NCI-H510A treated with DMSO at 0.1 percent for 48 hours (cell line): ENCODE data around the gene SLC22A1.
"Not testable (repeated sequence)": the region's sequence is repeated elsewhere in the genome, so short reads cannot be mapped to it uniquely, and the experiment has no call there.

Experiments
- DNase-seq: peaks from one replicate; lab custom pipeline; 2025; lab: John Stamatoyannopoulos, UW

Gene SLC22A1

DNA sequence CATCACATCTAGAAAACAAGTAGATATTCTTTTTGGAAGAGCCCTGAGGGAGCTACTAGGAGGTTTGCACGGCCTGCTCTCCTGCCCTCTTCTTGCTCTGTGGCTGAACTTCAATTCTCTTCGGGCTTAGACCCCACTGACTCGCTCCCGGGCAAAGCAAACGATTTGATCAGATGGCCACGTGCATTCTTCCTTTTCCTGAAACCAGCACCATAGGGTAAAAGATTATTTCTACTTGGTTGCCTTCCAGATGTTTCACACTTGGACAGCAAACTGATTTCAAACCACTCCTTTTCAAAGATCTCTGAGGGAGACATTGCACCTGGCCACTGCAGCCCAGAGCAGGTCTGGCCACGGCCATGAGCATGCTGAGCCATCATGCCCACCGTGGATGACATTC is at the start of gene SLC22A1:
TSS of gene SLC22A1 (plus strand) at position 258 of the 400 bp plus-strand sequence. CDS start at position 379, 121 bp downstream.
- DNase-seq, result no peak

DNA sequence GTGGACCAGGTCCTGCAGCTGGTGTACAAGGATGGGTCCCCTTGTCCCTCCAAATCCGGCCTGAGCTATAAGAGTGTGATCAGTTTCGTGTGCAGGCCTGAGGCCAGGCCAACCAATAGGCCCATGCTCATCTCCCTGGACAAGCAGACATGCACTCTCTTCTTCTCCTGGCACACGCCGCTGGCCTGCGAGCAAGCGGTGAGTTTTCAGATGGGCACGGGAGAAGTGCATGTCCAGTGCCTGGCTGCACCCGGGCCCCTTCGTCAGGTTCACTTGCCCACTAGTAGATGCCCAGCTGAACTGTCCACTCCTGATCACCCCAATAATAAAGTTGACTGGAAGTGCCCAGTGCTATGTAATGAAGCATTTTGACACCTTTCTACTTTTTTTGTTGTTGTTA is 48.3 kb upstream of the SLC22A1 start:
- DNase-seq, result no peak

GRCh38 chr6:160076009-160076408 is 45.6 kb upstream of the SLC22A1 start:
- DNase-seq, result no peak

DNA sequence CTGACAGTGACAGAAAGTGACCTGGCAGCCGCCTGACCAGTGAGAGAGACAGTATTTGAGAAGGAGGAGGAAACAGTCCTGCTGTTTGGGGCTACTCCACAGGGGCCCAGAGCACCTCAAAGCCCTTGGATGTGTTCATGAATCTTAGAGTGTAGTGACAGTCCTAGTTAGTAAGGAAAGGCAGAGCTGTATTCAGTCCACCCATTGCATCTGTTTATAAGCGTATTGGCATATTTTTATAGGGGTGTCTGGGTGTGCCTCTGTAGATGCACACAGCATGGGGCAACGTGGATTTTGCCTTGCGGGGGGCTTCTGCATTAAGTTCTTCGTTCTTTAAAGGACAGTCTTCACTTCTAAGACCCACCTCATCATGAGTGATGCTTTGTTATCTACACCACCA is 44.6 kb upstream of the SLC22A1 start:
- no peak for DNase-seq

DNA sequence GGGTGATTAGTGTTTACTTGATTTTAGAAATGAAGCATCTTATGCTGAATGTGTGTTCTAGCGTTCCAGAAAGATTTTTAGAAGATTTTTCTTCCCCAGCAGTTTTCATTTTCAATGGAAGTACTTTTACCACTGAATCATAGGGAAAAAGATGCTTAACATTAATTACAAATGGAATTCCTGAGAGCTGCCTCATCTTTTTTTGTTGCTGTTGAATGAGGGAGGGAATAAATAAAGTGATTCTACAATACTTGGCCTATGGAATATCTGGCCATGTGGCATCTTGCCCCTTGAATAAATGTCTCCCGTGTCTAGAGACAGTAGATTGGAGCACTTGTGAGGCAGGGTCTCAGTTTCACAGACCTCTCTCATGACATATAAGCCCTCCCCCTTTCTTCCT is 44.1 kb upstream of the SLC22A1 start:
- DNase-seq, result no peak

DNA sequence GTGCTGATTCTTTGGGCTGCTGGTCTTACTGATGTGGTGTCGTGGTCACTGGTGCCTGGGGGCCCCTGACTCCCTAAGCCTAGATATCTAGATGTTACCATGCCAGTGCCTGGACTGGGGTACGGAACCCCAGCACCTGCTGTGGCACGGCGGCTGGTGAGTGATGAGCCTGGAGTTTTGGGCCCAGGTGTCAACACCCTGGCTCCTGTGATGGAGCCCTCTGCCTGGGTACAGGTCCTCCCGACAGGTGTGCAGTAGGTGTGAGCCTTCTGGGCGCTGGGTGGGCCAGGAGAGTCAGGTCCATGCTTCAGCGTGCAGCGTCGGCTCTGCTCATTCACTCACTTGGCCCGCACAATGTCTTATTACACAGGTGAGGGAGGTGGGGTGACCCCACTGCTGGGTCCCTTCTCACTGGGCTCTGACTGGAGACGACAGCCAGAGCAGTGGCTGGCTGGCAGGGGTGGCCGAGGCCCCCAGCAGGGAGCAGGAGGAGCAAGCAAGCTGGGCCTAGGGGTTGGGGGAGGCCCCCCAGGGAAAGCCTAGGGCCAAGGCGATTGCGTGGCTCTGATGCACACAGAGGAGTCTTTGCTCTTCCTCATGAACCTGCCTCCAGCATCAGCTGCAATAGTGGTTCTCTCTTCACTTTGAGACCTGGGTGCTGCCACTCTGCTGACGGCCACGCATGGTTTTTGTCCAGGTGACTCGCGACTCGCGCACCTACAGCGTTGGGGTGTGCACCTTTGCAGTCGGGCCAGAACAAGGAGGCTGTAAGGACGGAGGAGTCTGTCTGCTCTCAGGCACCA is 42.5 kb upstream of the SLC22A1 start:
- no peak for DNase-seq

- DNase-seq, result no peak
These were observed 42.0 kb upstream of the SLC22A1 start for GRCh38 chr6:160079686-160080043.

DNA sequence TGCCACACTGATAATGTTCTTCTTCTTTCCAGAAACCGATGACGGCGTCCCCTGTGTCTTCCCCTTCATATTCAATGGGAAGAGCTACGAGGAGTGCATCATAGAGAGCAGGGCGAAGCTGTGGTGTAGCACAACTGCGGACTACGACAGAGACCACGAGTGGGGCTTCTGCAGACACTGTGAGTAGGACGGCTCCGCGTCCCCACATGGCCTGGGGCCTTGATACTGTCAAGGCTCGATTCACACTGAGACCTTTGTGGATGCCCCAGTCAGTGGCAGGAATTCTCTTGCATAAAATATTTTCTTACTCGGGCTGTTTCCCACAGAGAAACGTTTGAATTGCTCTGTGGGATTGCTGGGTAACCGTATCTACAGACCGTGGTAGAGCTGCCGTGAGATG is 41.5 kb upstream of the SLC22A1 start:
- no peak for DNase-seq

DNA sequence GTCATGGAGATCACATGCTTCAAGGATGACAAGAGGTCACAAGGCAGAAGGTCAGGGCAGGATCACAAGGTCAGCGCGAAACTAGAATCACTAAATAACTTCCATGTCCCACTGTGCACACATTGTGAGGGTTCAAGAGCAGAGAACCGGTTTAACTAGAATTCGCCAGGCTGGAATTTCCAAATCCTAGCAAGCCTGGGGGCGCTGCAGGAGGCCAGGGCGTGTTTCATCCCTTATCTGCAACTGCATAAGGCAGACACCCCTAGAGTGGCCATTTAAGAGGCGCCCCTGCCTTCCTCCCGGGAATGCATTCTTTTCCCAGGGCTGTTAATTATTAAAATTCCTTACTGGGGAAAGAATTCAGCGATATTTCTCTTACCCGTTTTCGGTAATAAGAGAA is 40.2 kb upstream of the SLC22A1 start:
- DNase-seq, result no peak

GRCh38 chr6:160082627-160083026 is 39.0 kb upstream of the SLC22A1 start:
- no peak for DNase-seq

DNA sequence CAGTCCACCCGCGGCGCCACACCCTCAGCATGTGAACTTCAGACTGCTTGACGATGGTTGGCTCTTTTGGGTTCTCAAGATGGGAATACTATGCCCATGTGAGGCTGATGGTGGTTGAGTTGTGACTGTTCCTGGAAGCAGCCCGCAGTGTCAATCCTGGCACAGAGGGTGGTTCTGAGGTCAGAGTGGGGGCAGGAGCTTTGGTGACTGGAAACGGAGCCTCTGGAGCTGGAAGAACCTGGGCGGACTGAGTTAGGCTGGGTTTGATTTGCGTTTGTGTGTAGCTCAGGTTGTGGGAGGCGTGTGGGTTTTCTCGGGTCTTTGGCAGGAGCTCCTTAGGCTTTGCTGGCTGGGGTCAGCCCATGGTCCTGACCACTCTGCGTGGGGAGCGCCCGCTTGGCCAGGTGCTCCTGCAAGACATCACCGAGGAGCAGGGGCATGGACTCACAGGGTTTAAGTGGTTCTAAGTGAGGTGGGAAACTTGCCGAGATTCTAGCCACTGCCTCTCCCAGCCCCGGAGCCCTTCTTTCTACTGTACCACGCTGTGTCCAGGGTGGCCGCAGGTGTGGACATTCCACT is 37.3 kb upstream of the SLC22A1 start:
- DNase-seq, result no peak

DNA sequence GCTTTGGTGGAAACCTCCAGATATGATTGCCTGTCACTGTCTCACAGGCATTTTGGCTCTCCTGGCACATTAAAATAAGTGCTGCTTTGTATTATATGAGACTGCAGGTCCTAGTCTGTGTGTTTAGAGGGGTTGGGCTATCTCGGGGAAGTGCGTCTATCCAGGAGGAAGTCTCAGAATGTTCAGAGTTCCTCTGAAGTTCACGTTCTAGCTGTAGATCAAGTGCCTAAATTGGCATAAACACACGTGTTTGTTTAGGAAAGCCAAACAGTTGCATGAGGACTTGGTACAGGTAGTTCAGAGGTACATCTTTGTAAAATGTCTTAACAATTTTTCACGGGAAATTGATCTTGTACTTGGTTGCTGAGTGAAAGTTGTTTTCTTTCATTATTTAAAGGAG is 36.4 kb upstream of the SLC22A1 start:
- no peak for DNase-seq

DNA sequence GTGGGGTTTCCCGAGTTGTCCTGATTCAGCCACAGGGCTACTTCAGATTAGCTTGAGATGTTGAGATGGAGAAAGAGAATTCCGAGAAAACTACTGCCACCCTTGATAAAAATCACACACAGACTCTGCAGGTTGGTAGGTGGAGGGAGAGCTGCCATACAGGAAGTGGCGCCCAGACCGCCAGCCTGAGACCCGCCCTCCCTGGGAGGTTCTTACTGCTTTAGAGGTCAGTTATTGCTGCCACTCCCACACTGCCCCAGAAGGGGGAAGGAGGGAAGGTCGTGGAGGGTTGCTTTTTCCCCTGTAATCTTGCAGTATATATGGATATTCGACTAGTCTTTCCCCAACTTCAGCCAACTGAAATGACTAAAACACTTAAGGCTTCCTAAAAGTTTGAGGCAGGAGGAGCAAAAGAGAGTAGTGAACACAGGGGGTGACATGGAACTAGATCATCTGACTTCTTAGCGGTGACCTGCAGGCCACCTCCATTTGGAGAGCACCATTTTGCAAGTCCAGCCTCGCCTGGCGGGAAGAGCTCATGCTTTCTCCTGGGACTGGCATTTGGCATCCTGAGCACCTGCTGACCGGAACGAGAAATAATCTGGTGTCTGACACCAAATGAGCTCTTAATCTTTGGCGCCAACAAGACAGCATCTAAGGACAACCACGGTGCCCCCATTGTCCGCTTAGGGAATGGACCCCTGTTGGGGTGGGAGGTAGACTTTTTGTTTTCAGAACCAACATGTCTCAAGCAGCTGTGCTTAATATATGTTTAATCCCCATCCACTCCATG is 35.7 kb upstream of the SLC22A1 start:
- no peak for DNase-seq

GRCh38 chr6:160086754-160087153 is 34.9 kb upstream of the SLC22A1 start:
- no peak for DNase-seq

GRCh38 chr6:160088069-160088783 is 33.4 kb upstream of the SLC22A1 start:
- DNase-seq, result no peak

GRCh38 chr6:160088784-160089533 is 32.7 kb upstream of the SLC22A1 start:
- DNase-seq, result no peak

- DNase-seq, result no peak
These were observed 32.1 kb upstream of the SLC22A1 start for GRCh38 chr6:160089534-160089897.

DNA sequence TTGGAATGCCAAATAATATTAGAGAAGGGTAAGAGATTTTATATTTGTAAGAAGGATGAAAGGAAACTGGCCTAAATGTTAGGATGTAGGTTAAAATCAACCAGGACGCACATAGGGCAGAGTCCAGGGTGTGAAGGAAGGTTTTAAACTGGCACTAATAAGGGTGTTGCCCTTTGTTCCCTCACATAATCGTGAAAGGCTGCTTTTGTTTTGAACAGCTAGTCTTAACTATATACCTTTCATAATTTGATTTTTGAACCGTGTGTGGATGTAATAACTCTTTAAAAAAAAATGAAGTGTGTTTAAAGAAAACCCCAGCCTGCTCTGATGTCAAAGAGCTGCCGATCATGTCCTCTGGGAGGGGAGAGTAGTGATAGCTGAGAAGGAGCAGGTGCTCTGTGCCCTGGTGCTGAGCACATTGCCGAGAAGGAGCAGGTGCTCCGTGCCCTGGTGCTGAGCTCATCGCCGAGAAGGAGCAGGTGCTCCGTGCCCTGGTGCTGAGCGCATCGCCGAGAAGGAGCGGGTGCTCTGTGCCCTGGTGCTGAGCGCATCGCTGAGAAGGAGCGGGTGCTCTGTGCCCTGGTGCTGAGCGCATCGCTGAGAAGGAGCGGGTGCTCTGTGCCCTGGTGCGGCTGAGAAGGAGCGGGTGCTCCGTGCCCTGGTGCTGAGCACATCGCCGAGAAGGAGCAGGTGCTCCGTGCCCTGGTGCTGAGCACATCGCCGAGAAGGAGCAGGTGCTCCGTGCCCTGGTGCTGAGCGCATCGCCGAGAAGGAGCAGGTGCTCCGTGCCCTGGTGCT is 31.0 kb upstream of the SLC22A1 start:
- not testable (repeated sequence) for DNase-seq

- not testable (repeated sequence) for DNase-seq
These were observed 29.4 kb upstream of the SLC22A1 start for GRCh38 chr6:160092176-160092575.

GRCh38 chr6:160092602-160093001 is 29.0 kb upstream of the SLC22A1 start:
- no peak for DNase-seq

DNA sequence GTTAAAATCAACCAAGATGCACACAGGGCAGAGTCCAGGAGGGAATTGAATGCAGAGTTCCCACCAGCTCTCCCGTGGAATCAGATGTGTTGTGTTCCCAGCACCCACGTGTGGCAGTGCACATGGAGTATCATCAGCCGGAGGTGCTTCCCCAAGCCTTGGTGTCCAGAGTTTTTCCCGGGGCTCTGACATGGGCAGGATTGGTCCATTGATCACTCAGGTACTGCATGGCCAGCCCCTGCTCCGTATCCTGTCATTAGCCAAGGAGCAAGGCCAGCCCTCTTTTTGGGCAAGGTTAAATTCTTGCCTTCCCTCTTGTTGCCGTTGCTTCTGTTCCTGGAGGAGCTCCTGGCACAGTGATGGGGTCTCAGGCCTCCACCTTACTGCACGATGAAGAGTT is 28.6 kb upstream of the SLC22A1 start:
- DNase-seq, result no peak
